Measurements from ENCODE around the gene PTPN6.

PTPN6 gene

DNA sequence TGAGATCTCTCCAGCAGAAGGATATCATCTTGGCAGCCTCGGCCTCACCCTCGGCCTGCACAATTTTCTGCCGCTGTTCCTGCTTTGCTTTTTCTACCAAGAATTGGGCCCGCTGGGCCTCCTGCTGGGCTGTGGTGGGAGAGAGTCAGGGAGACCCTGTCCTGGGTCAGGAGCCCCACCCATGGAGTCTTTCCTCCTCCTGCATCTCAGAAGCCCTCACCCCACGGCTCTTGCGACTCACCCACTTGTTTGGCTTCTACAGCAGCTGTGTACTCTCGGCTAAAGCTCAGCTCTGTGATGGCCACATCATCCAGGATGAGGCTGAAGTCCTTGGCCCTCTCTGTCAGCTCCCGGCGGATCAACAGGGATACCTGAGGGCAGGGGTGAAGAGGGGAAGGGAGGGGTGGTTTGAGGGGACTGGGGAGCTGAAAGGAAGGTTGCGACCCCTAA lies 16.5 kb downstream of the PTPN6 start:
- Histone ChIP-seq H3K4me3 (ENCODE audit: control insufficient read depth in 1 of 7, extremely low read depth in 1 of 7, insufficient read depth in 4 of 7, low read depth in 2 of 7, low read length in 6 of 7) (no peak overlapping the region), H3K36me3 (ENCODE audit: control insufficient read depth in 4 of 4, insufficient read depth in 4 of 4, low read length in 3 of 4) (peaks cover 13 to 54% (median 28%) of the 10 kb centered on the region in 4 experiments), H3K27ac (ENCODE audit: insufficient read depth in 1 of 2, low read depth in 1 of 2, low read length in 2 of 2, poor library complexity in 1 of 2, severe bottlenecking in 2 of 2) (peak overlapping the region in 1 of 2 experiments; percentile 15), H3K4me1 (ENCODE audit: control extremely low read depth in 1 of 4, control insufficient read depth in 4 of 4, insufficient read depth in 4 of 4, low read length in 3 of 4) (peaks cover 7 to 48% (median 37%) of the 10 kb centered on the region in 4 experiments), H3K27me3 (replicated peaks in 2 of 5; ENCODE audit: control insufficient read depth in 4 of 5, insufficient read depth in 5 of 5, low read length in 4 of 5) (no peaks in the 10 kb centered on the region), H3K9me3 (ENCODE audit: control extremely low read depth in 1 of 5, control insufficient read depth in 4 of 5, insufficient read depth in 2 of 5, low read depth in 1 of 5, low read length in 4 of 5) (no peaks in the 10 kb centered on the region)
- DNase-seq = no peak
- no CpG with 5 or more reads among the region's 10 CpGs for WGBS (ENCODE audit: insufficient coverage)
- ChIA-PET POLR2A (no interaction called here), CTCF (interaction anchor here (0.9 to 2.9 kb wide), 12 partner anchors 10 to 142 kb away, joined by 3 to 48 read pairs (median 6); partner anchors contain the start of genes C12orf57, C1RL, LPCAT3 and PTPN6)

- CTCF ChIA-PET = interaction anchor here (0.5 to 2.9 kb wide), 14 partner anchors 11 to 141 kb away, joined by 3 to 48 read pairs (median 5); partner anchors contain the start of genes C12orf57, C1RL, LPCAT3 and PTPN6
- POLR2A ChIA-PET = no interaction called here
- no peaks in the 10 kb centered on the region for H3K9me3 ChIP-seq (ENCODE audit: control extremely low read depth in 1 of 5, control insufficient read depth in 4 of 5, insufficient read depth in 2 of 5, low read depth in 1 of 5, low read length in 4 of 5)
- H3K36me3 ChIP-seq (ENCODE audit: control insufficient read depth in 4 of 4, insufficient read depth in 4 of 4, low read length in 3 of 4) = peaks cover 13 to 56% (median 28%) of the 10 kb centered on the region in 4 experiments
- no peak for DNase-seq
- no peak overlapping the region for H3K27ac ChIP-seq (ENCODE audit: insufficient read depth in 1 of 2, low read depth in 1 of 2, low read length in 2 of 2, poor library complexity in 1 of 2, severe bottlenecking in 2 of 2)
- 95% methylated on average over 8 of the region's 9 CpGs for WGBS (ENCODE audit: insufficient coverage)
- H3K4me1 ChIP-seq (ENCODE audit: control extremely low read depth in 1 of 4, control insufficient read depth in 4 of 4, insufficient read depth in 4 of 4, low read length in 3 of 4) = peaks cover 7 to 42% (median 32%) of the 10 kb centered on the region in 4 experiments
- no peaks in the 10 kb centered on the region for H3K27me3 ChIP-seq (replicated peaks in 2 of 5; ENCODE audit: control insufficient read depth in 4 of 5, insufficient read depth in 5 of 5, low read length in 4 of 5)
- peak overlapping the region in 1 of 7 experiments; percentile 85 for H3K4me3 ChIP-seq (ENCODE audit: control insufficient read depth in 1 of 7, extremely low read depth in 1 of 7, insufficient read depth in 4 of 7, low read depth in 2 of 7, low read length in 6 of 7)
Observed at GRCh38 chr12:6968426-6968825, 17.3 kb downstream of the PTPN6 start.

DNA sequence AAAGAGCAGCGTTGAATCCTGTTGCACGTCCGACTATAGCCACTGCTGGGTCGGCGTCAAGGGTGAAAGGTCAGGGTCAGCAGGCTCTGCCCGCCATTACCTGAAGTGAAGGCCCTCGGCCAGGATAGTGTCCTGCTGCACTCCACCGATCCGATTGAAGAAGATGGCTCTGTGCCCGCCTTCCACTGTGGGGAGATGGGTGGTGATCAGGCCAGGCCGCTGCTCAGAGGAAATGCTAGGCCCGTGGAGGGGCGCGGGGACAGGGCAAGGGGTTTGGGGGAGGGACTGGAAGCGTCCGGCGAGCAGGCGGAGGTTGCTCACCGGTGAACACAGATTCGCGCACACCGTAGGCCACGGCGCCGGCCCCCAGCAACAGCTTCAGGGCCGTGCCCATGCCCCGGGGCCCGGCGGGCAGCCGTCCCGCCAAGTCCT lies 19.0 kb downstream of the PTPN6 start:
- CTCF ChIA-PET = interaction anchor here (1.4 to 2.9 kb wide), 4 partner anchors 13 to 32 kb away, joined by 4 to 48 read pairs (median 19); partner anchors contain the start of genes C12orf57, PTPN6 and RNU7-1
- WGBS (ENCODE audit: insufficient coverage) = under 1% methylated on average over 29 of the region's 31 CpGs
- no peaks in the 10 kb centered on the region for H3K9me3 ChIP-seq (ENCODE audit: control extremely low read depth in 1 of 5, control insufficient read depth in 4 of 5, insufficient read depth in 2 of 5, low read depth in 1 of 5, low read length in 4 of 5)
- POLR2A ChIA-PET = interaction anchor here (0.6 kb wide), 1 partner anchor 26 kb away, joined by 4 read pairs; the partner anchor contains the start of genes C12orf57 and RNU7-1
- H3K27ac ChIP-seq (ENCODE audit: insufficient read depth in 1 of 2, low read depth in 1 of 2, low read length in 2 of 2, poor library complexity in 1 of 2, severe bottlenecking in 2 of 2) = peak overlapping the region; percentile 82 to 91
- H3K36me3 ChIP-seq (ENCODE audit: control insufficient read depth in 4 of 4, insufficient read depth in 4 of 4, low read length in 3 of 4) = peaks cover 19 to 62% (median 42%) of the 10 kb centered on the region in 4 experiments
- no peaks in the 10 kb centered on the region for H3K27me3 ChIP-seq (replicated peaks in 2 of 5; ENCODE audit: control insufficient read depth in 4 of 5, insufficient read depth in 5 of 5, low read length in 4 of 5)
- peaks cover 5 to 32% (median 24%) of the 10 kb centered on the region in 4 experiments for H3K4me1 ChIP-seq (ENCODE audit: control extremely low read depth in 1 of 4, control insufficient read depth in 4 of 4, insufficient read depth in 4 of 4, low read length in 3 of 4)
- H3K4me3 ChIP-seq (ENCODE audit: control insufficient read depth in 1 of 7, extremely low read depth in 1 of 7, insufficient read depth in 4 of 7, low read depth in 2 of 7, low read length in 6 of 7) = peak overlapping the region; percentile 49 to 100 (median 93)
- DNase-seq = no peak

DNA sequence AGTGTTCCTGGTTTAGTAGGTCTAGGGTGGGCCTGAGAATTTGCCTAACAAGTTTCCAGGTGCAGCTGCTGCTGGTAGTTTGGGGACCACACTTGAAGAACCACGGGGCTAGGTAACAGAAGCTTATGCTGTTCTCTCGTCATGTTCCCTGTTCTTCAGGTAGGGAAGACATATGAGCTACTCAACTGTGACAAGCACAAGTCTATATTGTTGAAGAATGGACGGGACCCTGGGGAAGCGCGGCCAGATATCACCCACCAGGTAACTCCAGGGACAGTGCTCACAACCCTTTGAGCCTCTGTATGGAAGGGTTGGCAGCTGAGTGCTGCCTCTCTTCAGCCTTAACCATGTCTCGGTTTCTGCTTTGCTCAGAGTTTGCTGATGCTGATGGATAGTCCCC lies 23.0 kb downstream of the PTPN6 start:
- no peak overlapping the region for H3K27ac ChIP-seq (ENCODE audit: insufficient read depth in 1 of 2, low read depth in 1 of 2, low read length in 2 of 2, poor library complexity in 1 of 2, severe bottlenecking in 2 of 2)
- peaks cover 5 to 20% (median 17%) of the 10 kb centered on the region in 4 experiments for H3K4me1 ChIP-seq (ENCODE audit: control extremely low read depth in 1 of 4, control insufficient read depth in 4 of 4, insufficient read depth in 4 of 4, low read length in 3 of 4)
- WGBS (ENCODE audit: insufficient coverage) = 92% methylated on average over 6 of the region's 6 CpGs
- H3K4me3 ChIP-seq (ENCODE audit: control insufficient read depth in 1 of 7, extremely low read depth in 1 of 7, insufficient read depth in 4 of 7, low read depth in 2 of 7, low read length in 6 of 7) = no peak overlapping the region
- no peak for DNase-seq
- no peaks in the 10 kb centered on the region for H3K9me3 ChIP-seq (ENCODE audit: control extremely low read depth in 1 of 5, control insufficient read depth in 4 of 5, insufficient read depth in 2 of 5, low read depth in 1 of 5, low read length in 4 of 5)
- ChIA-PET CTCF (interaction anchor here (0.6 to 1.7 kb wide), 7 partner anchors 9 to 688 kb away, joined by 3 read pairs; partner anchors contain the start of genes C12orf57, LPCAT3 and RNU7-1), POLR2A (no interaction called here)
- no peaks in the 10 kb centered on the region for H3K27me3 ChIP-seq (replicated peaks in 2 of 5; ENCODE audit: control insufficient read depth in 4 of 5, insufficient read depth in 5 of 5, low read length in 4 of 5)
- peaks cover 11 to 62% (median 51%) of the 10 kb centered on the region in 4 experiments for H3K36me3 ChIP-seq (ENCODE audit: control insufficient read depth in 4 of 4, insufficient read depth in 4 of 4, low read length in 3 of 4)

- Histone ChIP-seq H3K4me3 (ENCODE audit: control insufficient read depth in 1 of 7, extremely low read depth in 1 of 7, insufficient read depth in 4 of 7, low read depth in 2 of 7, low read length in 6 of 7) (no peak overlapping the region), H3K27ac (ENCODE audit: insufficient read depth in 1 of 2, low read depth in 1 of 2, low read length in 2 of 2, poor library complexity in 1 of 2, severe bottlenecking in 2 of 2) (no peak overlapping the region), H3K4me1 (ENCODE audit: control extremely low read depth in 1 of 4, control insufficient read depth in 4 of 4, insufficient read depth in 4 of 4, low read length in 3 of 4) (peaks cover 5 to 13% (median 8%) of the 10 kb centered on the region in 4 experiments), H3K36me3 (ENCODE audit: control insufficient read depth in 4 of 4, insufficient read depth in 4 of 4, low read length in 3 of 4) (peaks cover 16 to 72% (median 60%) of the 10 kb centered on the region in 4 experiments), H3K9me3 (ENCODE audit: control extremely low read depth in 1 of 5, control insufficient read depth in 4 of 5, insufficient read depth in 2 of 5, low read depth in 1 of 5, low read length in 4 of 5) (no peaks in the 10 kb centered on the region), H3K27me3 (replicated peaks in 2 of 5; ENCODE audit: control insufficient read depth in 4 of 5, insufficient read depth in 5 of 5, low read length in 4 of 5) (no peaks in the 10 kb centered on the region)
- ChIA-PET CTCF (interaction anchor here (0.7 to 1.7 kb wide), 7 partner anchors 10 to 118 kb away, joined by 3 read pairs; partner anchors contain the start of gene LPCAT3), POLR2A (interaction anchor here (0.6 kb wide), 1 partner anchor 77 kb away, joined by 4 read pairs; no protein-coding TSS in a partner anchor)
- no peak for DNase-seq
- 96% methylated on average over 2 of the region's 2 CpGs for WGBS (ENCODE audit: insufficient coverage)
Observed at GRCh38 chr12:6975297-6976032, 24.3 kb downstream of the PTPN6 start.

GRCh38 chr12:6977653-6978052 lies 26.5 kb downstream of the PTPN6 start:
- Histone ChIP-seq H3K9me3 (ENCODE audit: control extremely low read depth in 1 of 5, control insufficient read depth in 4 of 5, insufficient read depth in 2 of 5, low read depth in 1 of 5, low read length in 4 of 5) (no peaks in the 10 kb centered on the region), H3K27me3 (replicated peaks in 2 of 5; ENCODE audit: control insufficient read depth in 4 of 5, insufficient read depth in 5 of 5, low read length in 4 of 5) (no peaks in the 10 kb centered on the region), H3K4me1 (ENCODE audit: control extremely low read depth in 1 of 4, control insufficient read depth in 4 of 4, insufficient read depth in 4 of 4, low read length in 3 of 4) (peaks cover 0 to 3% (median 0%) of the 10 kb centered on the region in 4 experiments), H3K27ac (ENCODE audit: insufficient read depth in 1 of 2, low read depth in 1 of 2, low read length in 2 of 2, poor library complexity in 1 of 2, severe bottlenecking in 2 of 2) (no peak overlapping the region), H3K4me3 (ENCODE audit: control insufficient read depth in 1 of 7, extremely low read depth in 1 of 7, insufficient read depth in 4 of 7, low read depth in 2 of 7, low read length in 6 of 7) (no peak overlapping the region), H3K36me3 (ENCODE audit: control insufficient read depth in 4 of 4, insufficient read depth in 4 of 4, low read length in 3 of 4) (peaks cover 23 to 89% (median 82%) of the 10 kb centered on the region in 4 experiments)
- CTCF ChIA-PET = interaction anchor here (1.4 to 2.3 kb wide), 3 partner anchors 13 to 32 kb away, joined by 3 to 10 read pairs (median 4); no protein-coding TSS in a partner anchor
- 94% methylated on average over 6 of the region's 10 CpGs for WGBS (ENCODE audit: insufficient coverage)
- POLR2A ChIA-PET = interaction anchor here (0.9 to 1.0 kb wide), 2 partner anchors 9 to 25 kb away, joined by 3 read pairs; no protein-coding TSS in a partner anchor
- DNase-seq = no peak

Measured in common myeloid progenitor, CD34-positive (primary cell).